HEK293 (cell line): ENCODE measurements around the gene TOX4.

Source experiments
- CTCF ChIA-PET: fragments of 350-600 bp; formaldehyde crosslinking; extraction: SDS; loops from one replicate; lab custom pipeline; 2021; ENCODE audit warnings: antibody characterized with exemption; lab: Yijun Ruan, JAX
- POLR2A ChIA-PET: fragments of 300-600 bp; formaldehyde crosslinking; extraction: SDS; loops from one replicate; lab custom pipeline; 2020; ENCODE audit warnings: antibody characterized with exemption, inconsistent platforms; lab: Yijun Ruan, JAX
- H3K27ac ChIP-seq: fragments of 200-500 bp; sonication (Bioruptor generic); 2 replicates; pipeline ENCODE4 v1.5.1; 2014; ENCODE audit warnings: low read depth, low read length, control low read depth, inconsistent platforms; ENCODE audit errors: extremely low read depth
- H3K36me3 ChIP-seq, 2 experiments: fragments of 200-500 bp in 1 of 2; sonication (Bioruptor generic) in 1 of 2; 1 replicate in 1 of 2; 2 replicates in 1 of 2; pipeline ENCODE4 v1.5.1; 2014 to 2017; ENCODE audit warnings: inconsistent platforms in 2 of 2, low read length in 2 of 2; ENCODE audit not compliant: control insufficient read depth in 2 of 2, insufficient read depth in 1 of 2
- H3K4me1 ChIP-seq: fragments of 200-500 bp; sonication (Bioruptor generic); 2 replicates; pipeline ENCODE4 v1.5.1; 2014; ENCODE audit warnings: mild to moderate bottlenecking, low read length, inconsistent platforms; ENCODE audit not compliant: control insufficient read depth, insufficient read depth
- H3K4me3 ChIP-seq: 2 replicates; pipeline ENCODE4 v1.5.1; 2011; ENCODE audit warnings: low read depth, mild to moderate bottlenecking, control low read depth, low read length, moderate library complexity
- H3K9me3 ChIP-seq: fragments of 200-500 bp; sonication (Bioruptor generic); 2 replicates; pipeline ENCODE4 v1.5.1; 2014; ENCODE audit warnings: low read depth, low read length, inconsistent platforms; ENCODE audit not compliant: control insufficient read depth, insufficient read depth
- KLF8 ChIP-seq: fragments of 450-650 bp; formaldehyde crosslinking; IDR thresholded peaks from 2 replicates; pipeline ENCODE4 v1.5.1; 2016; ENCODE audit warnings: missing biosample characterization, missing genetic modification characterization
- SCRT1 ChIP-seq: fragments of 450-650 bp; formaldehyde crosslinking; IDR thresholded peaks from 2 replicates; pipeline ENCODE4 v1.5.1; 2016; ENCODE audit warnings: missing biosample characterization, missing genetic modification characterization, borderline replicate concordance
- YY1 ChIP-seq: fragments of 450-650 bp; formaldehyde crosslinking; IDR thresholded peaks from 2 replicates; pipeline ENCODE4 v1.5.1; 2018; ENCODE audit warnings: missing biosample characterization, missing genetic modification characterization
- ZBTB1 ChIP-seq: fragments of 450-650 bp; formaldehyde crosslinking; IDR thresholded peaks from 2 replicates; pipeline ENCODE4 v1.5.1; 2016; ENCODE audit warnings: missing biosample characterization, missing genetic modification characterization
- ZBTB20 ChIP-seq: fragments of 450-650 bp; formaldehyde crosslinking; IDR thresholded peaks from 2 replicates; pipeline ENCODE4 v1.5.1; 2016; ENCODE audit warnings: missing biosample characterization, missing genetic modification characterization
- ZEB2 ChIP-seq: fragments of 450-650 bp; formaldehyde crosslinking; IDR thresholded peaks from 2 replicates; pipeline ENCODE4 v1.5.1; 2016; ENCODE audit warnings: missing biosample characterization, missing genetic modification characterization
- ZNF138 ChIP-seq: fragments of 450-650 bp; formaldehyde crosslinking; IDR thresholded peaks from 2 replicates; pipeline ENCODE4 v1.5.1; 2016; ENCODE audit warnings: missing biosample characterization, missing genetic modification characterization, borderline replicate concordance
- ZNF311 ChIP-seq: fragments of 450-650 bp; formaldehyde crosslinking; IDR thresholded peaks from 2 replicates; pipeline ENCODE4 v1.5.1; 2017; ENCODE audit warnings: missing biosample characterization, missing genetic modification characterization, borderline replicate concordance
- ZNF324 ChIP-seq: fragments of 450-650 bp; formaldehyde crosslinking; IDR thresholded peaks from 2 replicates; pipeline ENCODE4 v1.5.1; 2016; ENCODE audit warnings: missing biosample characterization, missing genetic modification characterization
- ZNF350 ChIP-seq: fragments of 450-650 bp; formaldehyde crosslinking; IDR thresholded peaks from 2 replicates; pipeline ENCODE4 v1.5.0; 2017; ENCODE audit warnings: missing biosample characterization, mild to moderate bottlenecking, missing genetic modification characterization
- ZNF37A ChIP-seq: fragments of 450-650 bp; IDR thresholded peaks from 2 replicates; pipeline ENCODE4 v1.5.1; 2018; ENCODE audit warnings: missing biosample characterization, missing genetic modification characterization
- ZNF404 ChIP-seq: fragments of 450-650 bp; formaldehyde crosslinking; IDR thresholded peaks from 2 replicates; pipeline ENCODE4 v1.5.1; 2017; ENCODE audit warnings: missing biosample characterization, missing genetic modification characterization
- ZNF600 ChIP-seq: fragments of 450-650 bp; formaldehyde crosslinking; IDR thresholded peaks from 2 replicates; pipeline ENCODE4 v1.5.1; 2016; ENCODE audit warnings: missing biosample characterization, missing genetic modification characterization
- ZNF629 ChIP-seq: fragments of 450-650 bp; formaldehyde crosslinking; IDR thresholded peaks from 2 replicates; pipeline ENCODE4 v1.5.1; 2017; ENCODE audit warnings: missing biosample characterization, missing genetic modification characterization
- ZNF777 ChIP-seq: fragments of 450-650 bp; formaldehyde crosslinking; IDR thresholded peaks from 2 replicates; pipeline ENCODE4 v1.5.1; 2017; ENCODE audit warnings: missing biosample characterization, missing genetic modification characterization, borderline replicate concordance
- ZNF837 ChIP-seq: fragments of 450-650 bp; formaldehyde crosslinking; IDR thresholded peaks from 2 replicates; pipeline ENCODE4 v1.5.1; 2016; ENCODE audit warnings: missing biosample characterization, missing genetic modification characterization
- ZXDB ChIP-seq: fragments of 450-650 bp; formaldehyde crosslinking; IDR thresholded peaks from 2 replicates; pipeline ENCODE4 v1.5.1; 2016; ENCODE audit warnings: missing biosample characterization, missing genetic modification characterization
- TF ChIP-seq, protein P1 (sequence below): fragments of 450-650 bp; formaldehyde crosslinking; IDR thresholded peaks from 2 replicates; pipeline ENCODE4 v1.5.1; 2017; ENCODE audit warnings: missing biosample characterization, missing genetic modification characterization
- TF ChIP-seq, protein P2 (sequence below): fragments of 450-650 bp; formaldehyde crosslinking; IDR thresholded peaks from 2 replicates; pipeline ENCODE4 v1.5.1; 2016; ENCODE audit warnings: missing biosample characterization, missing genetic modification characterization

Gene TOX4

GRCh38 chr14:21454843-21455544, 22.0 kb upstream of the TOX4 start:
- TF ChIP-seq ZNF404 (no peak), YY1 (tag by site-specific recombination) (no peak), ZNF37A (tag by site-specific recombination) (no peak), ZNF837 (no peak), ZBTB20 (tag by site-specific recombination) (no peak), ZBTB1 (no peak), ZNF324 (tag by site-specific recombination) (no peak), ZNF311 (tag by site-specific recombination) (no peak), ZNF350 (tag by site-specific recombination) (no peak)
- TF ChIP-seq, protein P1, sequence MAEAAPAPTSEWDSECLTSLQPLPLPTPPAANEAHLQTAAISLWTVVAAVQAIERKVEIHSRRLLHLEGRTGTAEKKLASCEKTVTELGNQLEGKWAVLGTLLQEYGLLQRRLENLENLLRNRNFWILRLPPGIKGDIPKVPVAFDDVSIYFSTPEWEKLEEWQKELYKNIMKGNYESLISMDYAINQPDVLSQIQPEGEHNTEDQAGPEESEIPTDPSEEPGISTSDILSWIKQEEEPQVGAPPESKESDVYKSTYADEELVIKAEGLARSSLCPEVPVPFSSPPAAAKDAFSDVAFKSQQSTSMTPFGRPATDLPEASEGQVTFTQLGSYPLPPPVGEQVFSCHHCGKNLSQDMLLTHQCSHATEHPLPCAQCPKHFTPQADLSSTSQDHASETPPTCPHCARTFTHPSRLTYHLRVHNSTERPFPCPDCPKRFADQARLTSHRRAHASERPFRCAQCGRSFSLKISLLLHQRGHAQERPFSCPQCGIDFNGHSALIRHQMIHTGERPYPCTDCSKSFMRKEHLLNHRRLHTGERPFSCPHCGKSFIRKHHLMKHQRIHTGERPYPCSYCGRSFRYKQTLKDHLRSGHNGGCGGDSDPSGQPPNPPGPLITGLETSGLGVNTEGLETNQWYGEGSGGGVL: no peak
- no peaks in the 10 kb centered on the region for H3K9me3 ChIP-seq
- ChIA-PET POLR2A (interaction anchor here (0.6 to 2.3 kb wide), 11 partner anchors 9 to 102 kb away, joined by 3 to 70 read pairs (median 10); partner anchors contain the start of genes METTL3, RAB2B, SALL2 and SUPT16H), CTCF (interaction anchor here (1.1 to 3.2 kb wide), 2 partner anchors 10 to 18 kb away, joined by 4 to 16 read pairs; no protein-coding TSS in a partner anchor)
- peaks cover 6% of the 10 kb centered on the region for H3K4me1 ChIP-seq
- peak overlapping the region; percentile 82; the same call in 1 of the 2 replicates for H3K27ac ChIP-seq
- H3K4me3 ChIP-seq: peak overlapping the region; percentile 94
- peaks cover 18 to 21% of the 10 kb centered on the region in 2 experiments; a peak in 2 of 3 replicates for H3K36me3 ChIP-seq

DNA sequence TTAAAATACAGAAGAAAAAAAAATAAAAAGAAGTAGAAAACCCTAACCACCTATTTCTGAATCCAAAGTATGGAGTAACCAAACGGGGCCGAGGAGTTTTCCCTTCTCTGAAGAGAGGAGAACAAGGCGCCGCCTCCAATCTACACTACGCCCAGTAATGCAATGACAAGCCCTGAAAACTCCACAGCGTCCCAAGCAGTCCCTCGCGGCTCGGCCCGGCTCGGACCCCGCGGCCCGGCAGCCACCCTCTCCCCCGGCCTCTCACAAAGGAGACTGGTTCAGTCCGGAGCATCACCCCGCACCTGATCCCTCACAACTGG, 21.4 kb upstream of the TOX4 start:
- Histone ChIP-seq H3K36me3 (peaks cover 21 to 26% of the 10 kb centered on the region in 2 experiments; a peak in 2 of 3 replicates), H3K4me3 (peak overlapping the region; percentile 94), H3K4me1 (peaks cover 6% of the 10 kb centered on the region; the same call in 1 of the 2 replicates), H3K27ac (peak overlapping the region; percentile 82), H3K9me3 (no peaks in the 10 kb centered on the region)
- TF ChIP-seq ZNF600 (tag by site-specific recombination) (peak; percentile 74; the same call in 1 of the 2 replicates), ZNF324 (tag by site-specific recombination) (0 out of 2 replicates have a peak, but pooled peaks have one; percentile 34), SCRT1 (tag by site-specific recombination) (no peak), ZXDB (no peak)
- POLR2A ChIA-PET: interaction anchor here (0.6 to 2.3 kb wide), 15 partner anchors 9 to 101 kb away, joined by 3 to 70 read pairs (median 10); partner anchors contain the start of genes METTL3, RAB2B, SALL2 and SUPT16H
- CTCF ChIA-PET: interaction anchor here (0.6 to 3.2 kb wide), 6 partner anchors 9 to 74 kb away, joined by 3 to 16 read pairs (median 4); partner anchors contain the start of gene METTL3

DNA sequence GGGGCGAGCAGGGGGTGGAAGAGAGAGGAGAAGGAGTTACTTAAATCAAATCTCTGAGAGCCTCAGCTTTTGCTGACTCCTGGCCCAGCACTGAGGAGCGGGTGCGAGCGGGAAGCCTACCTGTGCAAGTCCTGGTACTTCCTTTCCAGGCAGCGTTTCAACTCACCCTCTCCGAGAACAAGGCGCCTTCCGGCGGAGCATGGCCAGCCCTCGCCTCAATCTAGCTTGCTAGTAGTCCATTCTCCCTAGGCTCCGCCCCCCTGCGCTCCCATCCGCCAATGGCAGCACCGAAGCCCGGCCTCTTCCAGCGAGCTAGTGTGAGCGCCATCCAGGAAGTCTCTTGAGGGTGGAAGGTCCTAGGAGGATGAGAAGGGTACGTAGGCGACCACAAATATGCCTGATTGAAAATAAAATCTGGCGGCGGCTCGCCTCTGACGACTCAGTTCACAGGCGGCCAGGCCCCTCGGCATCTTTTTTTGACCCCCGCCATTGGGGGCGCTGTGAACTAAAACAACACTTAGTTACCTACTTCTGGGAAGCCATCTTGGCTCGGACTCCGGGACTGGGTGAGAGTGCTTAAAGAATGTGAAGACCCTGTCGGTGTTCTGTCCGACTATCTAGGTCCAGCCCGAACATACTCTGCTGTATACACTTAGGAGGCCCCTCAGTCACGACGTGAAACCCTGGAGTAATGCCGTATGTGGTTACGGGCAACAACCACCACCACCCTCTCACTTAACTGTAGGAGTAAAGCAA, 20.9 kb upstream of the TOX4 start, which contains the start of gene CHD8:
Gene CHD8, minus strand, starts transcription at position 212 of the 756 bp plus-strand sequence. CDS start 24,480 bp downstream, outside the sequence.
- H3K4me1 ChIP-seq: peaks cover 6% of the 10 kb centered on the region; the same call in 1 of the 2 replicates
- peaks cover 26 to 28% of the 10 kb centered on the region in 2 experiments; a peak in 2 of 3 replicates for H3K36me3 ChIP-seq
- H3K9me3 ChIP-seq: no peaks in the 10 kb centered on the region
- peak within 1 kb of the TSS; percentile 94 for H3K4me3 ChIP-seq
- POLR2A ChIA-PET: interaction anchor here (0.6 to 2.3 kb wide), 16 partner anchors 9 to 261 kb away, joined by 3 to 70 read pairs (median 8); partner anchors contain the start of genes METTL3, RAB2B, SALL2 and SUPT16H
- CTCF ChIA-PET: interaction anchor here (0.6 to 3.2 kb wide), 12 partner anchors 9 to 116 kb away, joined by 3 to 16 read pairs (median 4); partner anchors contain the start of gene METTL3
- H3K27ac ChIP-seq: peak within 1 kb of the TSS; percentile 96
- 0 out of 2 replicates have a peak, but pooled peaks have one; percentile 22 for TF ChIP-seq KLF8 (tag by site-specific recombination)
- TF ChIP-seq ZEB2 (tag by site-specific recombination): peak; percentile 51
- no peak for TF ChIP-seq ZNF777
- no peak for TF ChIP-seq ZNF138 (tag by site-specific recombination)
- peak; percentile 59 for TF ChIP-seq ZNF629
- TF ChIP-seq, protein P2, sequence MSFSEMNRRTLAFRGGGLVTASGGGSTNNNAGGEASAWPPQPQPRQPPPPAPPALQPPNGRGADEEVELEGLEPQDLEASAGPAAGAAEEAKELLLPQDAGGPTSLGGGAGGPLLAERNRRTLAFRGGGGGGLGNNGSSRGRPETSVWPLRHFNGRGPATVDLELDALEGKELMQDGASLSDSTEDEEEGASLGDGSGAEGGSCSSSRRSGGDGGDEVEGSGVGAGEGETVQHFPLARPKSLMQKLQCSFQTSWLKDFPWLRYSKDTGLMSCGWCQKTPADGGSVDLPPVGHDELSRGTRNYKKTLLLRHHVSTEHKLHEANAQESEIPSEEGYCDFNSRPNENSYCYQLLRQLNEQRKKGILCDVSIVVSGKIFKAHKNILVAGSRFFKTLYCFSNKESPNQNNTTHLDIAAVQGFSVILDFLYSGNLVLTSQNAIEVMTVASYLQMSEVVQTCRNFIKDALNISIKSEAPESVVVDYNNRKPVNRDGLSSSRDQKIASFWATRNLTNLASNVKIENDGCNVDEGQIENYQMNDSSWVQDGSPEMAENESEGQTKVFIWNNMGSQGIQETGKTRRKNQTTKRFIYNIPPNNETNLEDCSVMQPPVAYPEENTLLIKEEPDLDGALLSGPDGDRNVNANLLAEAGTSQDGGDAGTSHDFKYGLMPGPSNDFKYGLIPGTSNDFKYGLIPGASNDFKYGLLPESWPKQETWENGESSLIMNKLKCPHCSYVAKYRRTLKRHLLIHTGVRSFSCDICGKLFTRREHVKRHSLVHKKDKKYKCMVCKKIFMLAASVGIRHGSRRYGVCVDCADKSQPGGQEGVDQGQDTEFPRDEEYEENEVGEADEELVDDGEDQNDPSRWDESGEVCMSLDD: no peak
